Fibroblast of lung (primary cell): ENCODE data around the gene MAP4K5. TPM values are rescaled to one million over a fixed set of nuclear protein-coding genes. Genes with fewer than 3 reads are reported as not detected.

Experiments
- DNase-seq, 2 donors: peaks; one replicate each; pipeline versions ENCODE4 v3.0.0 to v3.0.0-alpha.2; 2010; ENCODE audit warnings: low read depth in 2 of 2
- H2AFZ ChIP-seq: 2 replicates; pipeline ENCODE4 v1.5.1; 2012; ENCODE audit warnings: low read length, control low read depth, inconsistent platforms
- H3K27ac ChIP-seq: 2 replicates; pipeline ENCODE4 v1.5.1; 2011; ENCODE audit warnings: low read length, control low read depth; ENCODE audit not compliant: insufficient read depth
- H3K27me3 ChIP-seq: 2 replicates; pipeline ENCODE4 v1.5.1; 2011; ENCODE audit warnings: mild to moderate bottlenecking, low read length; ENCODE audit not compliant: control insufficient read depth, insufficient read depth
- H3K36me3 ChIP-seq: 2 replicates; pipeline ENCODE4 v1.5.1; 2011; ENCODE audit warnings: low read length; ENCODE audit not compliant: control insufficient read depth, insufficient read depth
- H3K4me1 ChIP-seq: 2 replicates; pipeline ENCODE4 v1.5.1; 2011; ENCODE audit warnings: low read length; ENCODE audit not compliant: control insufficient read depth, insufficient read depth; ENCODE audit errors: extremely low read depth
- H3K4me2 ChIP-seq: 2 replicates; pipeline ENCODE4 v1.5.1; 2011; ENCODE audit warnings: low read length, control low read depth; ENCODE audit not compliant: insufficient read depth; ENCODE audit errors: extremely low read depth
- H3K4me3 ChIP-seq, 4 experiments: fragments of 200-600 bp in 1 of 4; sonication (generic) in 1 of 4; replicated peaks in 1 of 4; 2 replicates each; pipeline ENCODE4 v1.5.1; 2011 to 2016; ENCODE audit warnings: low read length in 4 of 4, low read depth in 3 of 4, mild to moderate bottlenecking in 3 of 4, control low read depth in 2 of 4, inconsistent platforms in 1 of 4, mixed read lengths in 1 of 4; ENCODE audit not compliant: insufficient read depth in 1 of 4; ENCODE audit errors: control extremely low read depth in 1 of 4
- H3K79me2 ChIP-seq: 2 replicates; pipeline ENCODE4 v1.5.1; 2012; ENCODE audit warnings: mild to moderate bottlenecking, low read length, inconsistent platforms; ENCODE audit not compliant: control insufficient read depth, insufficient read depth
- H3K9ac ChIP-seq: 2 replicates; pipeline ENCODE4 v1.5.1; 2011; ENCODE audit warnings: mild to moderate bottlenecking, low read length, control low read depth; ENCODE audit not compliant: insufficient read depth
- H3K9me3 ChIP-seq: 2 replicates; pipeline ENCODE4 v1.5.1; 2012; ENCODE audit warnings: low read depth, low read length; ENCODE audit not compliant: control insufficient read depth, insufficient read depth
- H4K20me1 ChIP-seq: 2 replicates; pipeline ENCODE4 v1.5.1; 2011; ENCODE audit warnings: low read length; ENCODE audit not compliant: control insufficient read depth, insufficient read depth; ENCODE audit errors: extremely low read depth
- CTCF ChIP-seq, 2 donors: IDR thresholded peaks in 1 of 2; conservative IDR thresholded peaks in 1 of 2; 1 replicate in 1 of 2; 2 replicates in 1 of 2; pipeline ENCODE4 v1.5.1; 2011 to 2012; ENCODE audit warnings: low read length in 2 of 2, control low read depth in 1 of 2, inconsistent platforms in 1 of 2, low read depth in 1 of 2, mild to moderate bottlenecking in 1 of 2
- EZH2 ChIP-seq: IDR thresholded peaks from 2 replicates; pipeline ENCODE4 v1.5.1; 2012; ENCODE audit warnings: low read length, control low read depth, mild to moderate bottlenecking; ENCODE audit errors: missing control alignments
- polyA plus RNA-seq, 2 donors: library from polyadenylated mRNA; depleted of rRNA in 1 of 2; stranded (reverse) in 1 of 2; unstranded in 1 of 2; fragments of >200 nt; gene quantifications; 2 replicates each; pipeline ENCODE4 v1.2.1, GENCODE V29; 2011 to 2012; ENCODE audit warnings: missing spikeins in 1 of 2
- total RNA-seq: library from RNA; depleted of rRNA; stranded (reverse); fragments of >200 nt; gene quantifications from 2 replicates; pipeline ENCODE4 v1.2.1, GENCODE V29; 2014

The MAP4K5 gene
- total and polyA plus RNA-seq, 2 donors (not counting 1 experiment from before 2014, with no cell fraction given), result 39.4 to 41.1 TPM

GRCh38 chr14:50383618-50384225, 148.6 kb downstream of the MAP4K5 start:
- H3K79me2 ChIP-seq, result no peaks in the 10 kb centered on the region
- no peaks in the 10 kb centered on the region for H4K20me1 ChIP-seq
- H3K9ac ChIP-seq, result no peak overlapping the region
- H3K4me2 ChIP-seq, result no peak overlapping the region
- no peak overlapping the region for H3K4me3 ChIP-seq
- H3K36me3 ChIP-seq, result no peaks in the 10 kb centered on the region
- no peaks in the 10 kb centered on the region for H3K9me3 ChIP-seq
- H3K27me3 ChIP-seq, result no peaks in the 10 kb centered on the region
- H2AFZ ChIP-seq, result no peak overlapping the region
- no peaks in the 10 kb centered on the region for H3K4me1 ChIP-seq
- no peak for TF ChIP-seq CTCF (conservative IDR thresholded peaks at IDR 0.05 in 1 of 2, IDR thresholded peaks at IDR 0.05 in 1 of 2; ENCODE audit: low read depth in 1 of 2, low read length in 2 of 2)
- no peak for TF ChIP-seq EZH2
- H3K27ac ChIP-seq, result no peak overlapping the region
- no peak for DNase-seq

GRCh38 chr14:50381823-50382287, 150.5 kb downstream of the MAP4K5 start:
- no peaks in the 10 kb centered on the region for H3K9me3 ChIP-seq
- H3K9ac ChIP-seq, result no peak overlapping the region
- no peak overlapping the region for H2AFZ ChIP-seq
- no peak overlapping the region for H3K27ac ChIP-seq
- TF ChIP-seq EZH2, result no peak
- H3K36me3 ChIP-seq, result no peaks in the 10 kb centered on the region
- H3K4me3 ChIP-seq, result no peak overlapping the region
- H3K4me2 ChIP-seq, result no peak overlapping the region
- no peaks in the 10 kb centered on the region for H3K4me1 ChIP-seq
- no peaks in the 10 kb centered on the region for H3K79me2 ChIP-seq
- no peak for DNase-seq
- no peaks in the 10 kb centered on the region for H3K27me3 ChIP-seq
- H4K20me1 ChIP-seq, result no peaks in the 10 kb centered on the region

GRCh38 chr14:50381008-50381407, 151.4 kb downstream of the MAP4K5 start:
- no peak overlapping the region for H3K4me2 ChIP-seq
- no peak overlapping the region for H3K27ac ChIP-seq
- no peaks in the 10 kb centered on the region for H3K79me2 ChIP-seq
- no peak overlapping the region for H3K4me3 ChIP-seq
- no peak overlapping the region for H2AFZ ChIP-seq
- TF ChIP-seq EZH2, result no peak
- TF ChIP-seq CTCF (conservative IDR thresholded peaks at IDR 0.05 in 1 of 2, IDR thresholded peaks at IDR 0.05 in 1 of 2; ENCODE audit: low read depth in 1 of 2, low read length in 2 of 2), result no peak
- no peaks in the 10 kb centered on the region for H3K4me1 ChIP-seq
- no peaks in the 10 kb centered on the region for H3K36me3 ChIP-seq
- no peaks in the 10 kb centered on the region for H3K27me3 ChIP-seq
- no peaks in the 10 kb centered on the region for H4K20me1 ChIP-seq
- no peaks in the 10 kb centered on the region for H3K9me3 ChIP-seq
- H3K9ac ChIP-seq, result no peak overlapping the region
- no peak for DNase-seq
